HEK293T (cell line): Measurements from ENCODE around the gene RASGRP4.

Experiments used
- PKNOX1 ChIP-seq: fragments of 450-650 bp; IDR thresholded peaks from 2 replicates; pipeline ENCODE4 v1.6.1; 2016
- SP1 ChIP-seq: fragments of 450-650 bp; IDR thresholded peaks from 2 replicates; pipeline ENCODE4 v1.6.1; 2017

- TF ChIP-seq PKNOX1 (no peak), SP1 (no peak)
These were observed 35.8 kb downstream of the RASGRP4 start for GRCh38 chr19:38389957-38390924.
